Measurements from ENCODE around the gene THAP10. TPM values are rescaled to one million over a fixed set of nuclear protein-coding genes. Genes with fewer than 3 reads are reported as not detected.

THAP10 gene
- total and polyA plus RNA-seq, 9 of the 15 experiments (the other 6 are each of a cell fraction or from before 2014, with no cell fraction given): 0.04 to 0.28 (median 0.09) TPM; not detected in 3

- Histone ChIP-seq H3K4me2 (ENCODE audit: insufficient read depth, low read length) (no peak overlapping the region), H2AFZ (ENCODE audit: low read depth, low read length) (no peak overlapping the region), H3K4me3 (no peak overlapping the region), H3K4me1 (replicated peaks in 1 of 2; ENCODE audit: control insufficient read depth in 2 of 2, insufficient read depth in 2 of 2, low read length in 2 of 2) (no peaks in the 10 kb centered on the region), H3K9me1 (ENCODE audit: control insufficient read depth, insufficient read depth, low read length) (no peaks in the 10 kb centered on the region), H4K20me1 (replicated peaks; ENCODE audit: control insufficient read depth, insufficient read depth, low read length) (no peaks in the 10 kb centered on the region; the same call in 1 of the 2 replicates), H3K79me2 (ENCODE audit: control insufficient read depth, insufficient read depth, low read length) (no peaks in the 10 kb centered on the region), H3K9ac (ENCODE audit: insufficient read depth in 1 of 2, low read depth in 2 of 2, low read length in 2 of 2) (no peak overlapping the region), H3K27ac (ENCODE audit: extremely low read depth, low read depth, low read length) (no peak overlapping the region), H3K36me3 (ENCODE audit: control insufficient read depth, insufficient read depth, low read length) (no peaks in the 10 kb centered on the region), H3K27me3 (ENCODE audit: control insufficient read depth in 2 of 2, insufficient read depth in 2 of 2, low read length in 2 of 2) (peaks cover 0 to 17% of the 10 kb centered on the region in 2 experiments; a peak in 2 of 5 replicates), H3K9me3 (replicated peaks; ENCODE audit: control insufficient read depth, insufficient read depth, low read depth, low read length) (no peaks in the 10 kb centered on the region)
- TF ChIP-seq GABPA (tag; conservative IDR thresholded peaks at IDR 0.05; ENCODE audit: low read depth) (peak; percentile 30; the same call in 1 of the 2 replicates), AFF4 (CRISPR knock-in tag; IDR thresholded peaks at IDR 0.05) (no peak), ATF3 (IDR thresholded peaks at IDR 0.05) (0 out of 2 replicates have a peak, but pooled peaks have one; percentile 15), ATF3 (CRISPR knock-in tag; conservative IDR thresholded peaks at IDR 0.05) (no peak)
- in situ Hi-C loops (cut with MboI) (no loop called here), intact Hi-C loops (cut with micrococcal nuclease) (no loop called here)
- no peak for DNase-seq (ENCODE audit: extremely low read depth in 1 of 4, low spot score in 3 of 4)
- ChIA-PET CTCF (ENCODE audit: low intra/inter-chr PET ratio) (no interaction called here), POLR2A (no interaction called here)
- no peak for ATAC-seq
- no peak for FAIRE-seq
- BruUV-seq (replicated peaks): no TSS peak
- 2% methylated on average over 9 of the region's 9 CpGs for WGBS (ENCODE audit: insufficient coverage, low coverage, missing lambda C conversion rate)
Observed at GRCh38 chr15:70833861-70834765, 58.1 kb downstream of the THAP10 start.

All from K562 (cell line).